ENCODE data around the gene LRP5.

LRP5 gene

DNA sequence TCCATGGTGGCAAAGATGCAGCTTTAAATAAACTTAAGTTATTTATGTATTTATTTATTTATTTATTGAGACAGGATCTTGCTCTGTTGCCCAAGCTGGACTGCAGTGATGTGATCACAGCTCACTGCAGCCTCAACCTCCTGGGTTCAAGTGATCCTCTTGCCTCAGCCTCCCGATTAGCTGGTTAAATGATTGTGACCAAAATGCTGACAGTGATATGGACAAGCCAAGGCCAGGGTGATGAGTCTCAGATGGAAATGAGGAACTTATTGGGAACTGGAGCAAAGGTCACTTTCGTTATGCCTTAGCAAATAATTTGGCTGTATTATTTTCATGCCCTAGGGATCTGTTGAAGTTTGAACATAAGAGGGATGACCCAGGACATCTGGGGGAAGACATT is 9.3 kb upstream of the LRP5 start:
- H3K9ac ChIP-seq (ENCODE audit: low read depth, low read length, poor library complexity, severe bottlenecking): no peak overlapping the region
- H2AFZ ChIP-seq (ENCODE audit: low read length): no peak overlapping the region
- no peaks in the 10 kb centered on the region for H3K79me2 ChIP-seq (ENCODE audit: insufficient read depth, low read length)
- no peak overlapping the region for H3K4me3 ChIP-seq (ENCODE audit: low read length, poor library complexity, severe bottlenecking)
- no peaks in the 10 kb centered on the region for H3K9me2 ChIP-seq (replicated peaks; ENCODE audit: low read depth, low read length)
- no peaks in the 10 kb centered on the region for H3K36me3 ChIP-seq (ENCODE audit: insufficient read depth, low read length)
- H3K4me2 ChIP-seq (ENCODE audit: low read depth, low read length, poor library complexity, severe bottlenecking): no peak overlapping the region
- TF ChIP-seq EZH2phosphoT487 (IDR thresholded peaks at IDR 0.05; ENCODE audit: borderline replicate concordance) (no peak), CTCF (conservative IDR thresholded peaks at IDR 0.05; ENCODE audit: low read length) (no peak)
- H3K9me3 ChIP-seq (ENCODE audit: insufficient read depth, low read depth, low read length): peaks cover 4% of the 10 kb centered on the region; the same call in 1 of the 2 replicates
- H3K27me3 ChIP-seq (ENCODE audit: insufficient read depth, low read length, poor library complexity, severe bottlenecking): no peaks in the 10 kb centered on the region
- no peaks in the 10 kb centered on the region for H3F3A ChIP-seq (ENCODE audit: low read depth)
- H4K20me1 ChIP-seq (ENCODE audit: insufficient read depth, low read length, poor library complexity, severe bottlenecking): no peaks in the 10 kb centered on the region
- no peaks in the 10 kb centered on the region for H3K4me1 ChIP-seq (ENCODE audit: insufficient read depth, low read length, poor library complexity, severe bottlenecking)

GRCh38 chr11:68303982-68304780 is 8.2 kb upstream of the LRP5 start:
- no peaks in the 10 kb centered on the region for H3K79me2 ChIP-seq (ENCODE audit: insufficient read depth, low read length)
- TF ChIP-seq EZH2phosphoT487 (IDR thresholded peaks at IDR 0.05; ENCODE audit: borderline replicate concordance) (no peak), CTCF (conservative IDR thresholded peaks at IDR 0.05; ENCODE audit: low read length) (no peak)
- H3K4me3 ChIP-seq (ENCODE audit: low read length, poor library complexity, severe bottlenecking): no peak overlapping the region
- peaks cover 4% of the 10 kb centered on the region; the same call in 1 of the 2 replicates for H3K9me3 ChIP-seq (ENCODE audit: insufficient read depth, low read depth, low read length)
- H3K27me3 ChIP-seq (ENCODE audit: insufficient read depth, low read length, poor library complexity, severe bottlenecking): no peaks in the 10 kb centered on the region
- no peaks in the 10 kb centered on the region for H3K4me1 ChIP-seq (ENCODE audit: insufficient read depth, low read length, poor library complexity, severe bottlenecking)
- H3F3A ChIP-seq (ENCODE audit: low read depth): no peaks in the 10 kb centered on the region
- no peak overlapping the region for H3K9ac ChIP-seq (ENCODE audit: low read depth, low read length, poor library complexity, severe bottlenecking)
- H3K36me3 ChIP-seq (ENCODE audit: insufficient read depth, low read length): no peaks in the 10 kb centered on the region
- H3K9me2 ChIP-seq (replicated peaks; ENCODE audit: low read depth, low read length): no peaks in the 10 kb centered on the region
- H4K20me1 ChIP-seq (ENCODE audit: insufficient read depth, low read length, poor library complexity, severe bottlenecking): no peaks in the 10 kb centered on the region
- no peak overlapping the region for H3K4me2 ChIP-seq (ENCODE audit: low read depth, low read length, poor library complexity, severe bottlenecking)
- H2AFZ ChIP-seq (ENCODE audit: low read length): no peak overlapping the region

- Histone ChIP-seq H3K4me3 (ENCODE audit: low read length, poor library complexity, severe bottlenecking) (no peak overlapping the region), H3K9ac (ENCODE audit: low read depth, low read length, poor library complexity, severe bottlenecking) (no peak overlapping the region), H2AFZ (ENCODE audit: low read length) (no peak overlapping the region), H3K79me2 (ENCODE audit: insufficient read depth, low read length) (no peaks in the 10 kb centered on the region), H3K27me3 (ENCODE audit: insufficient read depth, low read length, poor library complexity, severe bottlenecking) (no peaks in the 10 kb centered on the region), H3K4me1 (ENCODE audit: insufficient read depth, low read length, poor library complexity, severe bottlenecking) (peaks cover under 1% of the 10 kb centered on the region), H3K4me2 (ENCODE audit: low read depth, low read length, poor library complexity, severe bottlenecking) (no peak overlapping the region), H3K36me3 (ENCODE audit: insufficient read depth, low read length) (no peaks in the 10 kb centered on the region), H3K9me2 (replicated peaks; ENCODE audit: low read depth, low read length) (no peaks in the 10 kb centered on the region), H4K20me1 (ENCODE audit: insufficient read depth, low read length, poor library complexity, severe bottlenecking) (no peaks in the 10 kb centered on the region), H3K9me3 (ENCODE audit: insufficient read depth, low read depth, low read length) (peaks cover 4% of the 10 kb centered on the region; the same call in 1 of the 2 replicates), H3F3A (ENCODE audit: low read depth) (peaks cover 5% of the 10 kb centered on the region)
- TF ChIP-seq CTCF (conservative IDR thresholded peaks at IDR 0.05; ENCODE audit: low read length) (no peak), EZH2phosphoT487 (IDR thresholded peaks at IDR 0.05; ENCODE audit: borderline replicate concordance) (no peak)
These were observed 5.8 kb upstream of the LRP5 start for GRCh38 chr11:68306636-68307035.

Data from Loucy (cell line).